Measurements from ENCODE around the gene TLCD3A.

Gene TLCD3A

DNA sequence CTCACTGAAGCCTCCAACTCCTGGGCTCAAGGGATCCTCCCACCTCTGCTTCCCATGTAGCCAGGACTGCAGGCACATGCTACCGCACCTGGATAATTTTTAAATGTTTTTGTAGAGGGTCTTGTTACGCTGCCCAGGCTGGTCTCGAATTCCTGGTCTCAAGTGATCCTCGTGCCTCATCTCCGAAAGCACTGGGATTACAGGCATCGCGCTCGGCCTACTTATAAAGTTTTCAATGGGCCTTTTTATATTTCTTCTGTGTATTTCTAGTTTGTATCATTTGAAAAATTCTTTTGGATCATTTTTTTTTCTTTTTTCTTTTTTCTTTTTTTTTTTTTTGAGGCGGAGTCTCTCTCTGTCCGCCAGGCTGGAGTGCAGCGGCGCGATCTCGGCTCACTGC lies 7.3 kb upstream of the TLCD3A start:
- H3K27me3 ChIP-seq (ENCODE audit: control insufficient read depth, insufficient read depth, low read length), result no peaks in the 10 kb centered on the region
- H3K4me1 ChIP-seq (ENCODE audit: control insufficient read depth, insufficient read depth, low read length), result peaks cover 30% of the 10 kb centered on the region
- H3K9me3 ChIP-seq (ENCODE audit: control insufficient read depth, low read length), result no peaks in the 10 kb centered on the region

DNA sequence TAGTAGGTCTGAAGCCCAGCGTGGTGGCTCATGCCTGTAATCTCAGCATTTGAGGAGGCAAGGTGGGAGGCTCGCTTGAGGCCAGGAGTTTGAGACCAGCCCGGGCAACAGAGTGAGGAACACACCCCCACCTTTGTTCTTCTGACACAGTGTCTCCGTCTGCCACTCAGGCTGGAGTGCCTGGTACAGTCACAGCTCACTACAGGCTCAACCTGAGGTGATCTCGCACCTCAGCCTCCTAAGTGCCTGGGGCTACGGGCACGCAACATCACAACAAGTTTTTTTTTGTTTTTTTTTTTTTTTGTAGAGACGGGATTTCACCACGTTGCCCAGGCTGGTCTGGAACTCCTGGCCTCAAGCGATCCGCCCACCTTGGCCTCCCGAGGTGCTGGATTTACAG lies 6.7 kb upstream of the TLCD3A start:
- Histone ChIP-seq H3K9ac (ENCODE audit: low read length) (peak overlapping the region; percentile 68), H3K9me3 (ENCODE audit: control insufficient read depth, low read length) (no peaks in the 10 kb centered on the region), H3K36me3 (ENCODE audit: control insufficient read depth, insufficient read depth, low read length) (no peaks in the 10 kb centered on the region), H3K4me3 (ENCODE audit: low read length) (no peak overlapping the region), H3K4me1 (ENCODE audit: control insufficient read depth, insufficient read depth, low read length) (peaks cover 30% of the 10 kb centered on the region), H3K27me3 (ENCODE audit: control insufficient read depth, insufficient read depth, low read length) (no peaks in the 10 kb centered on the region)

More for the DNA sequence above, 7.3 kb upstream of the TLCD3A start:
- Histone ChIP-seq H3K36me3 (ENCODE audit: control insufficient read depth, insufficient read depth, low read length) (no peaks in the 10 kb centered on the region), H3K4me3 (ENCODE audit: low read length) (no peak overlapping the region), H3K9ac (ENCODE audit: low read length) (no peak overlapping the region)

DNA sequence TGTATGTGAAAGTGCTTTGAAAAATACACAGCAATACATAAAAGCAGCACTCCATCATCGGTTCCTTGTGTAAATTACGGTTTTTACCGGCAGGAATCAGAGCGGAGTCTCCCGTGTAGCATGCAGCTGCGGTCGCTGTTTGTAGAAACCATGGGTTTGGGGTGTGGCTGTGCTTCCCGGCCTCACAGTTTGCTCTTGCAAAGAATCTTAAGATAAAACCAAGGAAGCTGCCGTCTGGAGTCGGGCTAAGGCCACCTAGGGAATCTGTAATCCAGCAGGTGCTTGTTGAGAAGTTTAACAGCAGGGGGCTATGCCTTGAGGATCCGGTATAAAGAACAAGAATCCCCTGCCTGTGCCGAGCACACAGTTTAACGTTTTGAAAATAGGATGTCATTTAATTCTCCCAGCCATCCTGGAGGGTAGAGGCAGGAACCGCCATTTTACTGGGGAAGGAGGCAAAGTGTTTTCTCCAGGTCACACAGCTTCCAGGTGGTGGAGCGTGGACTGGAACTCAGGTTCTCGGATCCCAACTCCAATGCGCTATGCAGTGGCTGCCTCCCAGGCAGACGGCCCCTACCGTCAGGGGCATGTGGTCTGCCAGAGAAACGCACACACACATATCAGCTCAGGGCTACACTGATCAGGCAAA lies 6.0 kb upstream of the TLCD3A start:
- no peaks in the 10 kb centered on the region for H3K27me3 ChIP-seq (ENCODE audit: control insufficient read depth, insufficient read depth, low read length)
- no peaks in the 10 kb centered on the region for H3K36me3 ChIP-seq (ENCODE audit: control insufficient read depth, insufficient read depth, low read length)
- peaks cover 34% of the 10 kb centered on the region for H3K4me1 ChIP-seq (ENCODE audit: control insufficient read depth, insufficient read depth, low read length)
- peak overlapping the region; percentile 36 for H3K4me3 ChIP-seq (ENCODE audit: low read length)
- peak overlapping the region; percentile 68 for H3K9ac ChIP-seq (ENCODE audit: low read length)
- no peaks in the 10 kb centered on the region for H3K9me3 ChIP-seq (ENCODE audit: control insufficient read depth, low read length)

DNA sequence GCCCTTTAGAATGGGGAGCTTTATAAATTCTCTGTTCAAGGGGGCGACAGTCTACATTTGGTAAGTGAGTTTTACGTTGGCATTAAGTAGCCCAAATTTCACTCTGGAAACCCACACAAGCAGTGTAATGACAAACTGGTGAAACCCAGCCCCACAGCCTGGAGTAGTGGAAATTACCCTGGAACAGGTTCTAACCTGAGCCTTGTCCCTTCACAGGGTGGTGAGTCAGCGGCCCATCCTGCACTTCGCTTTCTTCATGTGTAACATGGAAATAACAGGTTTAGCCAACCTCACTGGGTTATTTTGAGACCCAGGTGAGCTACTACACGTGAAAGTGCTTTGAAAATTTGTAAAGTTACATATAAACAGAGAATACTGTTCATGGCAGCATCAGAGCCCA lies 3.5 kb upstream of the TLCD3A start:
- Histone ChIP-seq H3K4me1 (ENCODE audit: control insufficient read depth, insufficient read depth, low read length) (peaks cover 35% of the 10 kb centered on the region), H3K9ac (ENCODE audit: low read length) (no peak overlapping the region), H3K9me3 (ENCODE audit: control insufficient read depth, low read length) (no peaks in the 10 kb centered on the region), H3K27me3 (ENCODE audit: control insufficient read depth, insufficient read depth, low read length) (no peaks in the 10 kb centered on the region), H3K4me3 (ENCODE audit: low read length) (no peak overlapping the region), H3K36me3 (ENCODE audit: control insufficient read depth, insufficient read depth, low read length) (no peaks in the 10 kb centered on the region)

DNA sequence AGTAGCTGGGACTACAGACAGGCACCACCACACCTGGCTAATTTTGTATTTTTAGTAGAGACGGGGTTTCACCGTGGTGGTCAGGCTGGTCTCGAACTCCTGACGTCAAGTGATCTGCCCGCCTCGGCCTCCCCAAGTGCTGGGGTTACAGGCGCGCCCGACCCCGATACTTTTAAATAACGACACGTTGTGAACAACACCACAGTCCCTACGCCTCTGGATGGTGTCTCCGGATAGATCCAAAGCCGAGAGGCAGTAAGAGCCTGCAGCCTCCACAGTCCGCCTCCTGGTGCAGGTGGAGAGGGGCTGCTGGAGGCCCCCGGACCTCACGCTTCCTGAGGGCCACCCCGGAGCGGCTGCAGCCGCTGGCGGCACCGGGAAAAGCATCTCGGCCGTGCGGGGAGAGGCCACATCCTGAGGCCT lies 741 bp upstream of the TLCD3A start:
- no peaks in the 10 kb centered on the region for H3K36me3 ChIP-seq (ENCODE audit: control insufficient read depth, insufficient read depth, low read length)
- peak overlapping the region; percentile 82 for H3K9ac ChIP-seq (ENCODE audit: low read length)
- no peaks in the 10 kb centered on the region for H3K9me3 ChIP-seq (ENCODE audit: control insufficient read depth, low read length)
- no peaks in the 10 kb centered on the region for H3K27me3 ChIP-seq (ENCODE audit: control insufficient read depth, insufficient read depth, low read length)
- H3K4me3 ChIP-seq (ENCODE audit: low read length), result peak overlapping the region; percentile 1
- peaks cover 27% of the 10 kb centered on the region for H3K4me1 ChIP-seq (ENCODE audit: control insufficient read depth, insufficient read depth, low read length)

DNA sequence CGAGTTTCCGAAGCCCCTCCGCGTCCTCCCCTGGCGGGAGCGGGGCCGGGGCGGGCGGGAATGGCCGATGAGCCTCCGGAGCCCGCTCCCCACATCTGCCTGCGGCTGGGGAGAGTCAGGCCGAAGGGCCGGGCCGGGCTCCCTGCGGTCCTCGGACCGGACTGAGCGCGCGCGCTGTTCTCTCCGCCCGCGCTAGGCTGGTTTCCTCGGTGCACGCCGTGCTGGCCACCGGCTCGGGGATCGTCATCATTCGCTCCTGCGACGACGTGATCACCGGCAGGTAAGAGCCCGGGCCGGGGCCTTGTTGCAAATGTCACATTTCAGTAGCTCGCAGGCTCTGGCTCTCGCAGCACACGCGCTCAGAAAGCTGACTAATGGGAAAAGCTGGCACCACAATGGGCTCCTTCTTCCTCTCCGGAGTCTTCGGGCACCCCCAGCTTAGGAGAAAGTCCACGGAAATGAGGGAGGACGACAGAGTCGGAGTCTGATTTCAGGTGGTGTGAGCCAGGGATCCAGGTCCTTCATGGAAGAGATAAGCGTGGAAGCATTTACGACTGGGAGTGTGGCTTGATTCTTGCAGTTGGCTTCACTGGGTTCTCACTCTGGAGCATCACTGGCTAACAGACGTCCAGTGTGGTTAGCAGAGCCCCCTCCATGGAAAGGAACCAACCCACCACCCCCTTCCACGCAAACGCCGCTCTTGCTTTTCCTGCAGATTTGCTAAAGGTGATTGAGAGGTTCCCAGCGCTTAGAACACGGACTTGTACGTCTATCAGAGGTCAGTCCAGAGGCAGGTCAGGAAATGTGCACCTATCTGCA lies 715 bp downstream of the TLCD3A start:
- peak overlapping the region; percentile 65 for H3K9ac ChIP-seq (ENCODE audit: low read length)
- no peaks in the 10 kb centered on the region for H3K27me3 ChIP-seq (ENCODE audit: control insufficient read depth, insufficient read depth, low read length)
- H3K4me1 ChIP-seq (ENCODE audit: control insufficient read depth, insufficient read depth, low read length), result peaks cover 21% of the 10 kb centered on the region
- H3K4me3 ChIP-seq (ENCODE audit: low read length), result peak overlapping the region; percentile 14
- H3K36me3 ChIP-seq (ENCODE audit: control insufficient read depth, insufficient read depth, low read length), result no peaks in the 10 kb centered on the region
- no peaks in the 10 kb centered on the region for H3K9me3 ChIP-seq (ENCODE audit: control insufficient read depth, low read length)

DNA sequence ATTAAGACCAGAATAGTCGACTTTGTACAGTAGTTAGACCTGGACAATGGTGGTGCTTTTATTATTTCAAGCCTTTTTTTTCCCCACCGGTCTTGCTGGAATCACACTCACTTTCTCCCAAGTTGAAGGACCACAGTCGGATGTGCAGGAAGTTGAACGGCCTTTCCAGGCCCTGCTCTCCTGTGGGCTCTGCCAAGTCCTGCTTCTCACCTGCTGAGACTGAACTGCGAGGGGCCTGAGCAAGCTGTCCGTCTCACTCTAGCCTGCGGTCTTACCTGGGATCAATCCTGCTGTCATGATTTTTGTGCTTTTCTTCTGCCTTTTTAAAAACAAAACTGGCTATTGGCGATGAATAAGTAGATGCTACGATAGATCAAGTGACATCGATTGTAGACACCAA lies 1.3 kb downstream of the TLCD3A start:
- H3K9ac ChIP-seq (ENCODE audit: low read length), result peak overlapping the region; percentile 65
- H3K9me3 ChIP-seq (ENCODE audit: control insufficient read depth, low read length), result no peaks in the 10 kb centered on the region
- H3K36me3 ChIP-seq (ENCODE audit: control insufficient read depth, insufficient read depth, low read length), result no peaks in the 10 kb centered on the region
- H3K27me3 ChIP-seq (ENCODE audit: control insufficient read depth, insufficient read depth, low read length), result no peaks in the 10 kb centered on the region
- H3K4me1 ChIP-seq (ENCODE audit: control insufficient read depth, insufficient read depth, low read length), result peaks cover 16% of the 10 kb centered on the region
- peak overlapping the region; percentile 14 for H3K4me3 ChIP-seq (ENCODE audit: low read length)

DNA sequence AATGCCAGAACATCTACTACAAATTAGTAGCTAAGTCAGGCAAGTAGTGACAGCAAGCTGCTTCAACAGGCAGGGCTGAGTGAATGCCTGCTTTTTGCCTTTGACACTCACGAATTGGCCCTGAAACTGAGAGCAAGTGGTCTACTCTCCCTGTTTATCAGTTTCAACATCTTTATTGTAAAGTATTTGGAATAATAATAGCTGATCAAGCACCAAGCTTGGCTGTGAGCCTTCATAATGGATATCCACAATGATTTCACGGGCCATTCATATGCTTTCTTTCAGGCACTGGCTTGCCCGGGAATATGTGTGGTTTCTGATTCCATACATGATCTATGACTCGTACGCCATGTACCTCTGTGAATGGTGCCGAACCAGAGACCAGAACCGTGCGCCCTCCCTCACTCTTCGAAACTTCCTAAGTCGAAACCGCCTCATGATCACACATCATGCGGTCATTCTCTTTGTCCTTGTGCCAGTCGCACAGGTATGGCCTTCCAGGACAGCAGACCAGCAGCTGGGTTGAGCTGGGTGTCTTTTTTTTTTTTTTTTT lies 5.2 kb downstream of the TLCD3A start:
- Histone ChIP-seq H3K36me3 (ENCODE audit: control insufficient read depth, insufficient read depth, low read length) (peaks cover 4% of the 10 kb centered on the region), H3K9me3 (ENCODE audit: control insufficient read depth, low read length) (no peaks in the 10 kb centered on the region), H3K4me3 (ENCODE audit: low read length) (no peak overlapping the region), H3K9ac (ENCODE audit: low read length) (no peak overlapping the region), H3K27me3 (ENCODE audit: control insufficient read depth, insufficient read depth, low read length) (no peaks in the 10 kb centered on the region), H3K4me1 (ENCODE audit: control insufficient read depth, insufficient read depth, low read length) (no peaks in the 10 kb centered on the region)

DNA sequence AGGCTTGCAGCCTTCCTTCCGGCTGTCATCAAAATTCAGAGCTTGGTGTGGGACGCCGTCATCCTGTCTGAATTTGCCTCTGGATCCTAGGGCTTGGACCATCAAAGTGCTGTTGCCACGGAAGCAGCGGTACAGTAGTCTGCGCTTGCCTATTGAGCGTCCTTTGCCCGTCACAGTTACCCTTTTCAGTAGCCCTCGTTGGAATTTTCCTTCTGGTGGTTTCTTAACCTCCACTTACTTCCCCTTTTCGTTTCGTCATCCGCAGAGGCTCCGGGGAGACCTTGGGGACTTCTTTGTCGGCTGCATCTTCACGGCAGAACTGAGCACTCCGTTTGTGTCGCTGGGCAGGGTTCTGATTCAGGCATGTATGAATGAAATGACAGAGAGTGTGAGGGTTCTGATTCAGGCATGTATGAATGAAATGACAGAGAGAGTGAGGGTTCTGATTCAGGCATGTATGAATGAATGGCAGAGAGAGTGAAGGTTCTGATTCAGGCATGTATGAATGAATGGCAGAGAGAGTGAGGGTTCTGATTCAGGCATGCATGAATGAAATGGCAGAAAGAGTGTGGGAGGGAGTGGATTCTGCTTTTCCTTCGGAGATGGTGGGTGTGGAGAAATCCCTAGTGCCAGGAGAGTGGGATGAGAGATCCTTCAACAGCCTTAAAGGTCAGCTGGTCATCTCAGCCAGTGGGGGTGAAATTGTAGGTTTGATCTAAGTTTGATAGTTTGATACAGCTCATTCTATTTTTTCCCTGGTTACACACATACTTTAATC lies 8.0 kb downstream of the TLCD3A start:
- H3K4me3 ChIP-seq (ENCODE audit: low read length), result no peak overlapping the region
- no peak overlapping the region for H3K9ac ChIP-seq (ENCODE audit: low read length)
- H3K4me1 ChIP-seq (ENCODE audit: control insufficient read depth, insufficient read depth, low read length), result no peaks in the 10 kb centered on the region
- H3K9me3 ChIP-seq (ENCODE audit: control insufficient read depth, low read length), result no peaks in the 10 kb centered on the region
- no peaks in the 10 kb centered on the region for H3K27me3 ChIP-seq (ENCODE audit: control insufficient read depth, insufficient read depth, low read length)
- peaks cover 9% of the 10 kb centered on the region for H3K36me3 ChIP-seq (ENCODE audit: control insufficient read depth, insufficient read depth, low read length)

DNA sequence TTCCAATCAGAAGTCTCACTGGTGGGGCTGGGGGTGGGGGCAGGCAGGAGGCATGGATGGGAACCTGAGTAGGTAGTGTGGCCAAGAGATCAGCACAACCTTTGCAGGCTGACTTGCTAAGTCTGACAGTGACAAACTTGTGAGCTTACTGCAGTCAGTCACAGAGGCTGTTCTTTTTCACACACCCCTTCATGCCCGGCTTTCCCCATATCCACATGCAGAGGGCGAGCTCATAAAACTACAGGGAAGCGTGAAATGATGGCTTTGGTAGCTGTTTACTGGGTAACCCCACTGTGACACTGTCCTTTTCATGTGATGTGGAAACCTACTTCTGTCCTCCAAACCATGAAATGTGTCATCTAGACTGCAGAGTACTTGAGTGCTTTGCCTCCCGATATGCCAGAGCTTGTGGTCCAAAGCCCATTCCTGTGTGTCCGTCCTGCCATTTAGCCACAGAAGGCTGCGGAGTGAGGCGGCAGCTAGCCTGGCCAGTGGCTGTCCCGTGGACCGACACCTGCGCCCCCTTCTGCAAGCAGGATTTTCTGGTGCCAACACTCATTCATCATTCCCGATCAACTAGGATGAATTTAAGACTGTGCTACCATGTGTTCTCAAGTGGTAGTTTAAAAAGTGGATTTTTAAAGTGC lies 9.9 kb downstream of the TLCD3A start:
- Histone ChIP-seq H3K27me3 (ENCODE audit: control insufficient read depth, insufficient read depth, low read length) (no peaks in the 10 kb centered on the region), H3K9ac (ENCODE audit: low read length) (no peak overlapping the region), H3K4me3 (ENCODE audit: low read length) (no peak overlapping the region), H3K9me3 (ENCODE audit: control insufficient read depth, low read length) (no peaks in the 10 kb centered on the region), H3K36me3 (ENCODE audit: control insufficient read depth, insufficient read depth, low read length) (peaks cover 20% of the 10 kb centered on the region), H3K4me1 (ENCODE audit: control insufficient read depth, insufficient read depth, low read length) (no peaks in the 10 kb centered on the region)

DNA sequence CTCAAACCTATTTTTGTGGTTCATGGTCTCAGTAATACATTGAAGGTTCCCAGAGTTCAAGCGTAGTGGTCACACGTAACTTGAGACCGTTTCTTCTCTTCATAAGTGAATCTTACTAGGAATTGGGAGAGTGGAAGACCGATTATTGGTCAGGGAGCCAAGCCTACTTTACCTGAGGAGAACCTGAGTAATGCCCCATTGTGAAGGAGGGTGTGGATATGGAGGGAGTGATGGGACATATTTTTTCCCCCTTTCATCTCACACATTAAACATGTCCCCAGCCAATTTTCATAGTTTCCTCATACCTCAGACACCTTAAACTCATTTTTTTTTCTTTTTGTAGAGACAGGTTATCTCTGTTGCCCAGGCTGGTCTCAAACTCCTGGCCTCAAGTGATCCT lies 10.7 kb downstream of the TLCD3A start:
- no peaks in the 10 kb centered on the region for H3K9me3 ChIP-seq (ENCODE audit: control insufficient read depth, low read length)
- no peaks in the 10 kb centered on the region for H3K4me1 ChIP-seq (ENCODE audit: control insufficient read depth, insufficient read depth, low read length)
- no peak overlapping the region for H3K4me3 ChIP-seq (ENCODE audit: low read length)
- no peaks in the 10 kb centered on the region for H3K27me3 ChIP-seq (ENCODE audit: control insufficient read depth, insufficient read depth, low read length)
- H3K9ac ChIP-seq (ENCODE audit: low read length), result no peak overlapping the region
- H3K36me3 ChIP-seq (ENCODE audit: control insufficient read depth, insufficient read depth, low read length), result peaks cover 27% of the 10 kb centered on the region

Measured in mucosa of stomach (tissue), 1 donor.